ENCODE measurements around the gene FOXP1.

GRCh38 chr3:71250026-71250425, 333.5 kb downstream of the FOXP1 start:
- TF ChIP-seq, protein P1, sequence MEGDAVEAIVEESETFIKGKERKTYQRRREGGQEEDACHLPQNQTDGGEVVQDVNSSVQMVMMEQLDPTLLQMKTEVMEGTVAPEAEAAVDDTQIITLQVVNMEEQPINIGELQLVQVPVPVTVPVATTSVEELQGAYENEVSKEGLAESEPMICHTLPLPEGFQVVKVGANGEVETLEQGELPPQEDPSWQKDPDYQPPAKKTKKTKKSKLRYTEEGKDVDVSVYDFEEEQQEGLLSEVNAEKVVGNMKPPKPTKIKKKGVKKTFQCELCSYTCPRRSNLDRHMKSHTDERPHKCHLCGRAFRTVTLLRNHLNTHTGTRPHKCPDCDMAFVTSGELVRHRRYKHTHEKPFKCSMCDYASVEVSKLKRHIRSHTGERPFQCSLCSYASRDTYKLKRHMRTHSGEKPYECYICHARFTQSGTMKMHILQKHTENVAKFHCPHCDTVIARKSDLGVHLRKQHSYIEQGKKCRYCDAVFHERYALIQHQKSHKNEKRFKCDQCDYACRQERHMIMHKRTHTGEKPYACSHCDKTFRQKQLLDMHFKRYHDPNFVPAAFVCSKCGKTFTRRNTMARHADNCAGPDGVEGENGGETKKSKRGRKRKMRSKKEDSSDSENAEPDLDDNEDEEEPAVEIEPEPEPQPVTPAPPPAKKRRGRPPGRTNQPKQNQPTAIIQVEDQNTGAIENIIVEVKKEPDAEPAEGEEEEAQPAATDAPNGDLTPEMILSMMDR (IDR thresholded peaks at IDR 0.05), result no peak
- no peak for TF ChIP-seq POLR2AphosphoS5 (IDR thresholded peaks at IDR 0.05)

Data from breast epithelium (tissue), 3 donors.